Right kidney (tissue), 1 donor: ENCODE results near the gene SHQ1.

Experiments used
- DNase-seq: peaks from one replicate; pipeline ENCODE4 v3.0.0-alpha.2; 2016

The SHQ1 gene

DNA sequence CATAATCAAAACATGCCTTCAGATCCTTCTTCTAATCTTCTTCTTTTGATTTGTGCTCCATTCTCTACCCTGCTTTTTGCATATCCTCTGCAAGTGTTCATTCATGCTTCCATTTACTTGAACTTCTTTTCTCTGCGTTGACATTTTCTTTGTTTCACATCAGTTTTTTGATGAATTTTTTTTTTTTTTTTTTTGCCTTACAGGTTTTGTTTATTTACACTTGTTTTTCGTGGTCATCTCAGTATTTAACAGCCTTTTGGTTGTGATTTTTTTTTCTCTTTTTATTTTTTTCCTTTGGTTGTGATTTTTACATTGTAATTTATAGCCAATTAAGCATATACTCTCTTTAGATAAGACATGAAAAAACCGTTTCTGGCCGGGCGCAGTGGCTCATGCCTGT lies 11.8 kb upstream of the SHQ1 start:
- DNase-seq: no peak

DNA sequence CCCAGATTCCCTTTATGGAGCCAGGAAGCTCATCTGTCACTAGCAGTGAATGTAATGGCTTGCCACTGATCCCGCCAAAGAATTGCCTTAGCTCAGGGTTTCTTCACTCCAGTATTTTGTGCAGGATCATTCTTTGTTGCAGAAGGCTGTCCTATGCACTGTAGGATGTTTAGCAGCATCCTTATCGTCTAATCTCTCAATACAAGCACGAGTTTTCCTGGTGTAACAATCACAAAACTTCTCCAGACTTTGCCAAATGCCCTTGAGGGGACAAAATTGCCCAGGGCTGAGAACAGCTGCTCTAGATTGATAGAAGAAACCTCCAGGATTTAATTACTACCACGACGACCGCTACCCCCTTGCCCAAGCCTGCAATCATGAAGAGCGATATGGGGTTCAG lies 6.8 kb upstream of the SHQ1 start:
- DNase-seq: no peak

DNA sequence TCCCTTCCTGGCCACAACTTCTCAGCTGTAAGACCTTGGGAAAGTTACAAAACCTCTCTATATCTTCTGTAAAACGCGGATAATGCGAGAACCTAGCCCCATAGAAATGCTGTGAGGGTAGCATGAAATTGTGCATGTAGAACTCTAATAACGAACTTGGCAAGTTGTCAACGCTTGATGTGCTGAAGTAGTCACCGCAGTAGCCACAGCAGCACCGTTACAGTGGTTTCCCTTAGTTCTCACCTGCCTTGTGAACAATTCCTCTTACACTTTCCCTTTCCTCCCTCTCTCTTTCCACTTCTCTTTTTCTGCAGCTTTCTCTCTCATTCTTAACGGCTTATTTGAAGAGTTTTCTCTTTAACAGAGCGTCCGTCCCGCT lies 447 bp upstream of the SHQ1 start:
- no peak for DNase-seq

DNA sequence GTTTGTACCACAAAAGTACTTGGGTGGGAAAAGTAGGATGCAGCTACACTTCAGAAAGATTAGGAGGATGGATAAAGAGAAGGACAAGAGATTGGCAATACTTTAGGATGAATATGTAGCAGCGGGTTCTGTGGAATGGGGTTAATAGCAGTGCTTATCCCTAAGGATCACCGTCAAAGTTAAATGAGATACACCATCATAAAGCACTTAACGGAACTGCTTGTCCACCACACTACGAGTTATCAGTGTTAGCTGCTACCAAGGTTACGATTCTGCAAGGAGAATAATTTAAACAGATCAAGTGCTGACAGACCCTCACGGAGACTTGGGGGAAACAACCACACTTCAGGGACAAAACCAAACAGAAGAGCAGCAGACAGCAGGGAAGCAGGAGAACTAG lies 963 bp downstream of the SHQ1 start:
- DNase-seq: no peak

DNA sequence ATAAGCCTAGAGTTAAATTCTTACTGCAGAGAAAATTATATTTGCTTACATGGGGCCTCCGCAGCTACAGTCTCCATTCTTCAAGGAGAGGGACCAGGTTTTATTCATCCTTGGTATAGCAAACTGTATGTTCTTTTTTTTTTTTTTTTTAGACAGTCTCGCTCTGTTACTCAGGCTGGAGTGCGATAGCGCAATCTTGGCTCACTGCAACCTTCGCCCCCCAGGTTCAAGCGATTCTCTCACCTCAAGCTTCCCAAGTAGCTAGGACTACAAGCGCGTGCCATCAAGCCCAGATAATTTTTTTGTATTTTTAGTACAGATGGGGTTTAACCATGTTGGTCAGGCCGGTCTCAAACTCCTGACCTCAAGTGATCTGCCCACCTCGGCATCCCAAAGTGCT lies 2.1 kb downstream of the SHQ1 start:
- DNase-seq: no peak

DNA sequence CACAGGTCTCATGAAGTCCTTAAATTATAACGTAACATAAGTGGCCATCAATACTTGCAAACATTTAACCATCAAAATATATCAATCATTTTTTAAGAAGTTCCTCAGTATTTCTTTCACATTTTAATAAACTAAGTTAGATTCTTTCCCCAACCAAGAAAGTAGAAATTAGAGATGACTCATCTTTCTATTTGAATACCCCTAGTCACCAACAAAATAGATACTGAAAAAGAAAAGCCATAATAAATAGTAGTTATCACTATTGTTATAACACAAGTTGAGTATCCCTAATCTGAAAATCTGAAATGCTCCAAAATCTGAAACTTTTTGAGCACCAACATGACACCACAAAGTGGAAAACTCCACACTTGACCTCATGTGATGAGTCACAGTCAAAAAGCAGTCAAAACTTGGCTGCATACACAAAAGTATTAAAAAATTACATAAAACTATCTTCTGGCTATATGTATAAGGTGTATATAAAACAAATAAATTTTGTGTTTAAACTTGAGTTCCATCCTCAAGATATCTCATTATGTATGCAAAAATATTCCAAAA lies 3.7 kb downstream of the SHQ1 start:
- no peak for DNase-seq

DNA sequence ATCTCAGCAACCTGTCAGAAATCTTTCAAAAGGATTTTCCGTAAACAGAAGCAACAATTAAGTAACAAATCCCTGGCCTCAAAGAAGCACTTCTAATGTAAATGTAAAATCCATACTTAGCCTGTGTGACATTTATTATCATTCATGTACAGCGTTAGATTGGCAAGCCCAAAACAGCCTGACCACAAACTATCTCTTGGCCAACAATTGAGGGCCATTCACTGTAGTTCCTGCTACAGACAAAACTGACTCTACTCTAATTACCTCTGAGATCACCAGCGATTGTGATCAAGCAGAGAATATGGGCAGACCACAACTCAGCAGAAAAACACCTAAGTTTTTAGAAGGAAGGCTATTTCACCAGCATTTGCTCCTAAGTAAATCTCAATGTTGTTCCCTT lies 9.2 kb downstream of the SHQ1 start:
- no peak for DNase-seq

DNA sequence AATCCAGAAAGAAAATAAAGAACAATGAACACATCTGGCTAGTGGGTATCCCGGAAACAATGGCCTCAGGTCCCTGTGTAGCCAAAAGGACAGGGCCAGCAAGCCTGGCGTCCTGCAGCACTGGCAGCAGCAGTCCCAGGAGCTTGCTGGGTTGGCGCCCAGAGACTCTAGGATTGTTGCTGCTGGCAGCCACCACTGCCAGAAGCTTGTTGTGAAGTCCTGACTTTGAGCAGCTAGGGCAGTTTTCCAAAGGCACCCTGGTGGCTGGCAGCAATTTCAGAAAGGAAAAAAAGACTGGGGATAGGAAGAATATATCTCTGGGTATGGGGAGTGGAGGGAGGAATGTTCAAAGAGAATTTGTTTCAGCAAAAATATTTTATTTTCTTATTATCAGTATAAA lies 11.3 kb downstream of the SHQ1 start:
- no peak for DNase-seq

DNA sequence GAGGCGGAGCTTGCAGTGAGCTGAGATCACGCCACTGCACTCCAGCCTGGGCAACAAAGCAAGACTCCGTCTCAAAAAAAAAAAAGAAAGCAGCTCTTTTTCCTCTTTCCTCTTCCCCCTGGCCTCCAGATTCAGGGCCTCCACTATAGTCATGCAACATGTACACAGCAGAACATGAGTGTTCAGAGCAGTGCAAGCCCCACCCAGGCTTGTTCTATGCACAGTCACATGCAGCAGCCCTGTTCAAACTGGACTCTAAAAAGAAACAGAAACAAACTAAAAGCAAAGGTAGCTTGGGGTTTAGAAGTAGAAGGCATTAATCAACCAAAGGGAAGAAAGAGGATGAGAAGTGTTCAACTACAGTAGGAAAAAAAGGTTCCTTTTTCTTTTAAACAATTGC lies 11.8 kb downstream of the SHQ1 start:
- no peak for DNase-seq

DNA sequence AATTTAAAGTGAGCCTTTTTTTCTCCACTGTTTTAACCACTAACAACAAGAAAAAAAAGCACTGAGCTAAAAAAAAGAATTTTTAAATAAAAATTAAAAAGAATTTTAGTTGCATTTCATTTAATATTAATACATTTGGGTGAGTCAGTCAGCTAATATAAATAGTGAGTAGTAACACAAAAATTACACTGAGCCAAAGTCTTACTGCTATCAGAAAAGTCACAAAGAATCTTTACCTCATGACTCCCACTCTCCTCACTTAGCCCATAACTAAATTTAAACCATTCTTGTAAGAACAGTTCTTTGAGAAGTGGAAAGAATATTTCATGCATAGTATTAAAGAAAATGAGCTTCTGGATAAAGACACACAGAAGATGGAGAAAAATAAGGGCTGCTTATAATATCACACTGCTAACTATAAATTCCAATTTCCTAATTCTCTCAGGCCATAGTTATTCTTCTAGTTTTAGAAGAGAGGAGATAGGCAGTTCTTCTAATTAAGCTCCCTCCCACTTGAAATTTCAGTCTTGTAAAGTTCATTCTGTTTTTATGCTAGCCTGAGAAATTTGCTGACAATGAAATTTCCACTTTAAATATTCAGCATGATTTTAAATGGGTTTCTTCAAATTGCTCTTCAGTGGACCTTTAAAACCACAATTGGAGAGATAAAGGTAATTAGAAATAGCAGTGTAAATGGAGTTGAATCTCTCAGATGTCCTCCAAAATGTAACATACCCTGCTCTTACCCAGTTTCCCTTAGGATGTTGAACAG lies 17.6 kb downstream of the SHQ1 start:
- no peak for DNase-seq

DNA sequence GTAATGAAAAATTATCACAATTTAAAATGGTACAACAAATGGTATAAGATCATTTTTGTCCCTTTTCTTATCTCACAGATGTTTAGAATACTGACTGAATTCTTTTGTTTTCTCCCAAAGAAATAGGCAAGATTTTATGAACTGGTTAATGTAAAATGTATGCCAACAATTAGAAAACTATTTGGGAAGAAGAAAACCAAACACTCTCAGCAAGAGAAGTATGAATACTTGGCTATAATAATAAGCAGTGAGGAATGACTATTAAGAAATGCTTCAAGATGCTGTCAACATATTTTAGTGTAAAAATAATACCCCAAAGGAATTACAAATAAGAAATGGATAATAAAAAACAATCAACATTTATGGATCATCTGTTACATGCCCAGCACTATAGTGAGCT lies 18.5 kb downstream of the SHQ1 start:
- DNase-seq: no peak

DNA sequence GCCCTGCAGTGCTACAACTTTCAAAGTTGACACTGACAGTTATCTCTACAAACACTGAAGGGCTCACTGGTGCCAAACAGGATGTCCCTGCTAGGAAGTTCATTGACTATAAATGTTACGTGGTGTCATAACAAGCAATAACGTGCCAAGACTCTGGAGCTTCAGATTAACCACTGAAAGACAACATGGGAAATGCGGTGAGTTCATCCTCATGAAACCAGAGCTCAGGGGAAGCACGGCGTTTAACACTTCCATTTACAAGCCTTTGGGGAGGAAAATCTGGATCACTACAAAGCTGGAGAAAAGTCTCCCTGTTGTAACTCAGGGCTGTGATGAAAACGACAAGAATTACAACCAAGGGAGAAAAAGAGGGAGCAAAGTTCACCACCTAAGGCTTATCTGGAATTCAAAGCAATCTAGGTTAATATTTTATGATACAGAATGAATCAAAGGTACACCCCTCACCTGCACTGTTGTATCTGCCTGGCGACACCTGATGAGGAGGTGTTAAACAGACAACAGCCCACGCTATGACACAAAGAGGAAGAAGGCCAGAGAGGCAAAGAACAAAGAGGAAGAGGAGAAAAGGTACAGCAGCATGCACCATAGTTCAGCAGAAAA lies 27.0 kb downstream of the SHQ1 start:
- no peak for DNase-seq

DNA sequence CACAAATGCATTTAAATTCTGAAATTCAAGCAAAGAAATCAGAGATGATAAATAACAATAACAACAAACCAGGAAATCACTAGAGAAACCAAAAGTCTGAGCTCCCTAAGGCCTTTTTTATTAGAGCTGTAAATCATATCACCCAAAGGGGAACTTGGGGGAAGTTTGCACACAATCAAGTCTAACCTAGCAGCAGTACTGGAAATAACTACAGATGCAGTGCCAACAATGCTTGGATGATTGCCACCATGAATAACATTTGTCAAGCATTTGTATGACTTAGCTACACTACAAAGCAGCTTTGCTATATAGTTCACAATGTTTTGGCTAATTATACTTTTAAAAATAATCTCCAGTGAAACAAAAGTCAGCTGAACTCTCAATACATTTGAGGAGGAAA lies 27.8 kb downstream of the SHQ1 start:
- DNase-seq: no peak

DNA sequence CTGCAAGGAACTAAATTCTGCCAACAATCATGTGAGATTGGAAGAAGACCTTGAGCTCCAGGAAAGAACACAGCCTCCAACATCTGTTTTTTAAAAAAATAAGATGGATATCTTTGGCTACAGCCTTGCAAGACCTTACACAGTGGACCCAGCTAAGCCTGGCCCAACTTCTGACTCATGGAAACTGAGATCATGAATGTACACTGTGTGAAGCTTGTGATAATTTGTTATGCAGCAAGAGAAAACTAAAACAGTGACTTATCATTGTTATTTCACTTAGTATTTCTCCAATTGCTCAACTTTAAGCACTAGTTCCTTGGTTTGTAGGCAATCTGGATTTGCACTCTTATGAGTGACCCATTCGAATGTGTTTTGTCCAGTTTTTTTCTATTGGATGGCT lies 29.3 kb downstream of the SHQ1 start:
- no peak for DNase-seq

DNA sequence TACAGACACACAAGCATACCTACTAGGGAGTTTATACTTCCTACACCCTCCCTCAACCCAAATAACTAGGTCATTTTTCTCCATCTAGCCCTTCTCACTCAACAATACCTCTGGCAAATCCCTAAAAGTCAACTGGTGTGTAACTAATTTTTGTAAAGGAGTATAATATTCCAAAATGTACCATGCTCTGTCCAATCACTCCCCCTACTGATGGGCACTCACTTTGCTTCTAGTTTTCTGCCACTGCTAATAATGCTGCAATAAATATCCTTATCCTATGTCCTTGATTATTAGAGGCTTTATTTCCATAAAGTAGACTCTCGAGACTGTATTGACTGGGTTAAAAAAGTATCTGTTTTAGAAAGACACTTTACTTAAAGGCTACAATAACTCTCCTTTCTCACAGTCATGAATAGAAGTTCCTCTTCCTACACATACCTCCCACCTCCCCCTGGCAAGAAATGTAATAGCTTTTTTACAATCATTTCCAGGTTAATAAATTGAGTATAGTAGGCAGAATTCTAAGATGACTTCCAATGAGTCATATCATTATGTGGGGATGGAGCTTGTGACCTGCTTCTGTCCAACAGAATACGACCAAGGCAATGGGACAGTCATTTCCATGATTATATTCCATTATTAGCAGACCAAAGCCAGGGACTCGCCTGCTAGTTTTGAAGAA lies 30.0 kb downstream of the SHQ1 start:
- DNase-seq: no peak

DNA sequence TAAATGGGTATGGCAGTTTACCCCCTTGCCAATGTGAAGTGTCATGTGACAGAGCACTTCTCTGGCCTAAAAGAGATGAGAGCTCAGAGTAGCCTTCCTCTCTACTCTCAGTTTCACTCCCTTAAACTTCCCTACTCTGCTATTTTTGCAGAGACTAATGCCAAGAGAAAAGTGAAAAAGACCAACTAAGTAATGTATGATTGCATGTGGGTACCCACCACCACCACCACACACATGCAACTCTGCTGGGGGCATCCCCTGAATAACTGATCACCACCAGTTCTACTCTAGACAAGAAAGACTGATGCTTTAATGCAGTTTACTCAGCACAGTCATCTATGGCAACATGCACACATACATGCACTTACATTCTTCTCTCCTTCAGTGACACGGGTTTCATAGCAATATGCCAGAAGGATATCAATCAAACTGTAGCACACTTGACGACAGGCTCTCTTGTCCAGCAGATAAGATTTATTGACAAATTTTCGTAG lies 31.3 kb downstream of the SHQ1 start:
- no peak for DNase-seq

DNA sequence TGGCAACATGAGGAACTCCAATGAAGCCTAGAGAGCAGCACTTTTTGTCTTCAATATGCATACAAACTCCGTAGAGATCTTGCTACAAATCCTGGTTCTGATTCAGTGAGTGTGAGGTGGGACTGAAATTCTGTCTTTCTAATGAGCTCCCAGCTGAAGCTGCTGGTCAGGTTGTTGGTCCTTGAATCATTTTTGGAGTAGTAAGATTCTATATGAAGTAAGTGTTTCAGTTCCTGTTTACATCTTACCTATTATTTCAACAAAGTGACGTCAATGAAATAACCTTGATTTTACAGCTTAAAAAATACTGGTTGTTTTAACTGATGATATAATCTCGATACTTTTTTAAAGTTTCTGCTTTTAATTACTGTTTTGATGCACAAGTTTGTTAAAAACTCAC lies 33.9 kb downstream of the SHQ1 start:
- no peak for DNase-seq

DNA sequence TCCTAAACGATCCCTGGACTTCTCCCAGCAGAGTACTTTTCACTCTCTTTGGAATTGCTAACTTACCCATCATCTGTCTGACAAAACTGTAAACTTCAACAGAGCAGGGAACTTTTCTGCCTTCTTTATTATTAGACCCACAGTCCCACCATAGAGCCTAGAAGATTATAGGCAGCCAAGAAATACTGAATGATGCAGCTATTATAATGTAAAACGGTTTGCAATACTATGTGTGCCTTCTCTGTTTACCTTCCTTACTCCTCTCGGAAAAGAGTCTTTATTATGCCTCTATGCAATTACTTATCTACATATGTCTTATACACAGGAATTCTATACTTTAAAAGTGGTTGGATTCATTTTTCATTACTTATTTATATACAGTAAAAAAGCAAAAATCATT lies 36.0 kb downstream of the SHQ1 start:
- no peak for DNase-seq

DNA sequence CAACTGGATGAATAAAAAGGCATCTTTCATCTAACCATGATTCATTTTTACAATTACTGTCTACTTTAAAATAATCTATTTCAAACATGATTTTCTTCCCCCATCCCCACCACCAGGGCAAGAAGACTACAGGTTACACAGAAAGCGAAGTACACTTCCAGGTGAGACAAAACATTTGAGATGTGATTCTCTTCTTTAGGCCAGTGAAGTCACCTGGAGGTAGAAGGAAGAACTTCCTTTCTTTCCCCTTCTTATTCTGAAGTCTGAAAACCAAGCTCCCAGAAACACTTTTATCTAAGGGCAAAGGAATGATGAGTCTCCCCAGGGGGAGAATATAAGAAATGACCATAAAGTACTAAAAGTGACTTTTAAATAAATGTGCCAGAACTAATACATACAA lies 36.7 kb downstream of the SHQ1 start:
- DNase-seq: no peak

DNA sequence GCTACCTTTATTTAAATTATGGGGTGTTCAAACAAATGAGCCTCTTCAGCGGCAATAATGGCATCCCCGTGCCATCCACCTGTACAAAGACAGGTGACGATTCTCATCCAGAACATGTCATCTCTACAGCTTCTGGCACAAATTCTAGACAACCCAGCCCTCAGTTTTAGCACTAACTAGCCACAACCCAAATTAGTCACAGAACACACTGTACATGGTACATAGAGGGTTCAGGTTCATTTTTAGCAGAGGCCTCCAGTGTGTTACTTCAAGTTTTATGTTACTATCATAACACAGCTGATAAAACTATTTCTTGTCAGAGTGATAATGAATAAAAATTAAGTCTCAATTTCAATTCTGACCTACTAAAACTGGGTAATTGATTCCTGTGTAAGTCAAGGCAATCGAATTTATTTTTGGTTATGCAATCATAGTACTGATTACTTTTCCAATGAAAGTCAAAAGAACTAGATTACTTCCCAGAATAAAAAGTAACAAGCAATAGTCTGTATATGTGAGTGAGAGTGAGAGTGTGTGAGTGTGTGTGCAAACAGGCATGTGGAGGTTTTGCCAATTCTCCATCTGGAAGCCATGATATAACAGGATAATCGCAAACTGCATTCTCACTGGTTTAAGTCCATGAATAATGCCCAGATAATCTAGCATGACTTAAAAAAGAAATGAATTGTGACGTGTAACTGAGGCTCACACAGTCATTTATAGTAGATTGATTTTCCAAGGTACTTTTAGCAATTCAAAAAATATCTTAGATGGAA lies 37.4 kb downstream of the SHQ1 start:
- DNase-seq: no peak

DNA sequence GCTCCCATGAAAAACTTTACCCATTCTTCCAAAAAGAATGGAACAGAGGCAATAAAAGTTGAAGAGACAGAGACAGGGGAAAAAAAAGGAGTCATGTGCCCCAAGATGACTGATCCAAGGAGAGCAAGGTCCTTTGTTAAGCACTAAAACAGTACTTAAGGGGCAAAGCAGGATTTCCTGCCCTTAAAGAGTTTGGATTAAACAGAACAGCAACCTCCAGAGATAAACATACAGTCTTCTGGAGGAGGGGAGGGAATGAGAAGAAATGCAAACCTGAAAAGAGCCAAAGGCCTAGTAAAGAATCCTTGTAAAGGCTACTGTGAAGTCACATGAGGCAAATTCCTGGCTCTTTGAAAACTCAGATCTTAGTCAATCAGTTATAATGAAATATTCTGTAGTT lies 38.2 kb downstream of the SHQ1 start:
- no peak for DNase-seq

DNA sequence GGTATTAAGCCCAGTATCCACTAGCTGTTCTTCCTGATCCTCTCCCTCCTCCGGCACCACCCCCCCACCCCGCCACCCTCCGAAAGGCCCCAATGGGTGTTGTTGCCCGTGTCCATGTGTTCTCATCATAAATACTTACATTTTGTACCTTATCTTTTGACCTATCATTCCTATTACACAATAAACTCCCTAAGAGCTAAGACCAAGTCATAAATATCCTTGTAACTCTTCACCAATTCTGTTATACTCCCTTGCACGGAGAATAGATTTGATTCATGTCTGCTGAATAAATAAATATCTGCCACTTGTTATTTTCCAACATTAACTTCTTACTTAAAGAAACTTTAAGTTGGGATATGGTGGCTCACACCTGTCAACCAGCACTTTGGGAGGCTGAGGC lies 43.9 kb downstream of the SHQ1 start:
- no peak for DNase-seq

DNA sequence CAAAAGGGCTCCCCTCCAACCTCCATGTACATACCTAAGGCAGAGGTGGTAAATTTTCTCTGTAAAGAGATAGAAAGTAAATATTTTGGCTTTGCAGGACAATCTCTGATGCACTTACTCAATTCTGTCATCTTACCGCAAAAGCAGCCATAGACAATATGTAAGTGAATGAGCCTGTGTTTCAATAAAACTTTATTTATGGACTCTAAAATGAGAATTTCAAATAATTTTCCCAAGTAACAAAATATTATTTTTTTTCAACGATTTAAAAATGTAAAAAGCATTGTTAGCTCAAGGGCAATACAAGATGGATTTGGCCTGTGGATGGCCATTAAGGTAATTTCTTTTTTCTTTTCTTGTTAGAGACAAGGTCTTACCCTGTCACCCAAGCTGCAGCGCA lies 44.7 kb downstream of the SHQ1 start:
- no peak for DNase-seq
